Measurements from ENCODE around the gene VAV3.

DNA sequence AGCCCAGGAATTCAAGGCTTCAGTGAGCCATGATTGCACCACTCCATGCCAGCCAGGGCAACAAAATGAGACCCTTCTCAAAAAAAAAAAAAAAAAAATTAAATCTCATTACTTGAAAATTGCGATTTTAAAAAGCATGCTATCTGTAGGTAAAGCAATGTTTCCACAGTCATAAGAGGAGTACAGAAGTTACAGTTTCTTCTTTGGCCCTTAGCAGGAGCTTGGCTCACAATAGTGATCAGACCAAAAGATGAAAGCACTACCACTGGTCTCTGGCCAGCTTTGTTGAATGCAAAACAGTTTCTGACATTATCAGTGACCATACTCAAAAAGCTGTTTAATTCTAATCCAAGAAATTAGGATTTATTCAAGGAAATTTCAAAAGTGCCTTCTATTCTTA lies 31.2 kb downstream of the VAV3 start:
- TF ChIP-seq EZH2 (IDR thresholded peaks at IDR 0.05; ENCODE audit: insufficient read depth, poor library complexity, severe bottlenecking) (no peak), EZH2phosphoT487 (IDR thresholded peaks at IDR 0.05; ENCODE audit: insufficient read depth, low read depth) (no peak)
